Prostate gland (tissue), 2 donors: ENCODE data around the gene NNT. TPM values are rescaled to one million over a fixed set of nuclear protein-coding genes. Genes with fewer than 3 reads are reported as not detected.

Experiments used
- DNase-seq: peaks from one replicate; pipeline ENCODE4 v3.0.0-alpha.2; 2019; ENCODE audit warnings: low spot score
- H3K27ac ChIP-seq, 2 donors: fragments of 200-600 bp; sonication (generic); 2 replicates each; pipeline ENCODE4 v1.5.1; 2017 to 2019
- H3K27me3 ChIP-seq: fragments of 200-600 bp; sonication (generic); replicated peaks from 2 replicates; pipeline ENCODE4 v1.5.1; 2019; ENCODE audit not compliant: insufficient read depth
- H3K36me3 ChIP-seq, 2 donors: fragments of 200-600 bp; sonication (generic); 1 replicate in 1 of 2; 2 replicates in 1 of 2; pipeline versions ENCODE4 v1.5.1 to v1.8.1; 2017 to 2019
- H3K4me1 ChIP-seq: fragments of 200-600 bp; sonication (generic); replicated peaks from 2 replicates; pipeline ENCODE4 v1.5.1; 2019
- H3K4me3 ChIP-seq, 2 donors: fragments of 200-600 bp; sonication (generic); 2 replicates each; pipeline ENCODE4 v1.5.1; 2017 to 2019
- H3K9me3 ChIP-seq: fragments of 200-600 bp; sonication (generic); 2 replicates; pipeline ENCODE4 v1.5.1; 2017
- POLR2A ChIP-seq: fragments of 450-650 bp; IDR thresholded peaks from one replicate; pipeline ENCODE4 v1.6.1; 2016; ENCODE audit warnings: antibody characterized with exemption, mild to moderate bottlenecking
- POLR2AphosphoS5 ChIP-seq: sonication (generic); formaldehyde crosslinking; IDR thresholded peaks from one replicate; pipeline ENCODE4 v1.6.1; 2017; ENCODE audit warnings: antibody characterized with exemption
- WGBS: methylation state at CpG from one replicate; pipeline ENCODE4 v1.1.5; 2018; 5-methylcytosine and 5-hydroxymethylcytosine counted together
- intact Hi-C: fragments of 100-400 bp; cut with DNase I; formaldehyde crosslinking; loops from one replicate; pipeline ENCODE4 v1.14.2; 2022
- total RNA-seq, 2 donors: library from RNA; depleted of rRNA; stranded (reverse); fragments of >200 nt; gene quantifications; one replicate each; pipeline ENCODE4 v1.1.0, GENCODE V29; 2016
- TF ChIP-seq, protein P1 (sequence below), 4 experiments: fragments of 200-600 bp in 2 of 4; fragments of 450-650 bp in 2 of 4; sonication (generic) in 2 of 4; IDR thresholded peaks; 1 replicate in 3 of 4; 2 replicates in 1 of 4; pipeline ENCODE4 v1.5.1; 2016 to 2019; ENCODE audit warnings: antibody characterized with exemption in 4 of 4, mild to moderate bottlenecking in 2 of 4, moderate library complexity in 2 of 4

The NNT gene
- total RNA-seq, 2 donors from 2014 or later = 30.6 to 31.4 TPM

DNA sequence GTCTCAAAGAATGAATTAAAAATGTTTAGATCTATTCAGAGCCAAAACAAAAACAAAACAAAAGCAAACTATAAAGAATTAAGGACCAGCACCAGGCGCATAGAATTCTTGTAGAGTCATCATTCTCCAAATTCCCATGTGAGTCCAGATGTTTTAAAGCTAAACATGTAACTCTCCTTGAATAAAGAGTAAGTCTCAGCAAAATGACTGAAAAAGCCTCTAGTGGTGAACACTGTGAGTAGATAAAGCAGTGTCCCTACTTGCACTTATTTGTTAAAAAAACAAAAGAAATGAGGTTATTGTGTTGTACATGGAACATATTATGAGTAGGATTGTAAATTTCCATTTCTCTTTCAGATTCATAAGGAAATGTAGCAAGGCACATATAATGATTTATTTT lies 44.0 kb downstream of the NNT start:
- DNase-seq = no peak
- Histone ChIP-seq H3K4me3 (no peak overlapping the region), H3K36me3 (no peaks in the 10 kb centered on the region), H3K4me1 (no peaks in the 10 kb centered on the region), H3K9me3 (no peaks in the 10 kb centered on the region), H3K27ac (no peak overlapping the region), H3K27me3 (no peaks in the 10 kb centered on the region)
- WGBS = 89% methylated on average over 1 of the region's 1 CpG
- intact Hi-C loops = no loop called here
- no peak for TF ChIP-seq POLR2A
- no peak for TF ChIP-seq POLR2AphosphoS5
- TF ChIP-seq, protein P1, sequence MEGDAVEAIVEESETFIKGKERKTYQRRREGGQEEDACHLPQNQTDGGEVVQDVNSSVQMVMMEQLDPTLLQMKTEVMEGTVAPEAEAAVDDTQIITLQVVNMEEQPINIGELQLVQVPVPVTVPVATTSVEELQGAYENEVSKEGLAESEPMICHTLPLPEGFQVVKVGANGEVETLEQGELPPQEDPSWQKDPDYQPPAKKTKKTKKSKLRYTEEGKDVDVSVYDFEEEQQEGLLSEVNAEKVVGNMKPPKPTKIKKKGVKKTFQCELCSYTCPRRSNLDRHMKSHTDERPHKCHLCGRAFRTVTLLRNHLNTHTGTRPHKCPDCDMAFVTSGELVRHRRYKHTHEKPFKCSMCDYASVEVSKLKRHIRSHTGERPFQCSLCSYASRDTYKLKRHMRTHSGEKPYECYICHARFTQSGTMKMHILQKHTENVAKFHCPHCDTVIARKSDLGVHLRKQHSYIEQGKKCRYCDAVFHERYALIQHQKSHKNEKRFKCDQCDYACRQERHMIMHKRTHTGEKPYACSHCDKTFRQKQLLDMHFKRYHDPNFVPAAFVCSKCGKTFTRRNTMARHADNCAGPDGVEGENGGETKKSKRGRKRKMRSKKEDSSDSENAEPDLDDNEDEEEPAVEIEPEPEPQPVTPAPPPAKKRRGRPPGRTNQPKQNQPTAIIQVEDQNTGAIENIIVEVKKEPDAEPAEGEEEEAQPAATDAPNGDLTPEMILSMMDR (IDR thresholded peaks at IDR 0.05) = no peak

DNA sequence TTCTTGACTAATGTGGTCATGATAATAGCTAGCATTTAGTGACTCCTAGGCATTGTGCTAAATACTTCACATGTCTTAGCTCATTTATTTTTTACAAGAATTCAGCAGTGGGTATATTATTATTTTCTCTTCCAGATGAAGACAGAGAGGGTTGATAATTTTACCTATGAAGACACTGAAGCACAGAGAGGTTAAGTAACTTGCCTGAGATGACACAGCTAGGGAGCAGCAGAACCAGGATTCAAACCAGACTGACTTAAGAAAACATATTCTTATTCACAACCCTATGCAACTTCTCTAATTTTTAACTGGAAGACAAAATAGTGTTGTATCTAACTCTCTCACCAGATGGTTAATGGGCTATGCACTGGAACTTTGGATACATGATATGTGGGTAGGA lies 44.8 kb downstream of the NNT start:
- Histone ChIP-seq H3K27me3 (no peaks in the 10 kb centered on the region), H3K9me3 (no peaks in the 10 kb centered on the region), H3K27ac (no peak overlapping the region), H3K36me3 (no peaks in the 10 kb centered on the region), H3K4me3 (no peak overlapping the region), H3K4me1 (no peaks in the 10 kb centered on the region)
- TF ChIP-seq POLR2A (no peak), POLR2AphosphoS5 (no peak)
- TF ChIP-seq, protein P1 (IDR thresholded peaks at IDR 0.05) = no peak
- DNase-seq = no peak
- intact Hi-C loops = no loop called here

DNA sequence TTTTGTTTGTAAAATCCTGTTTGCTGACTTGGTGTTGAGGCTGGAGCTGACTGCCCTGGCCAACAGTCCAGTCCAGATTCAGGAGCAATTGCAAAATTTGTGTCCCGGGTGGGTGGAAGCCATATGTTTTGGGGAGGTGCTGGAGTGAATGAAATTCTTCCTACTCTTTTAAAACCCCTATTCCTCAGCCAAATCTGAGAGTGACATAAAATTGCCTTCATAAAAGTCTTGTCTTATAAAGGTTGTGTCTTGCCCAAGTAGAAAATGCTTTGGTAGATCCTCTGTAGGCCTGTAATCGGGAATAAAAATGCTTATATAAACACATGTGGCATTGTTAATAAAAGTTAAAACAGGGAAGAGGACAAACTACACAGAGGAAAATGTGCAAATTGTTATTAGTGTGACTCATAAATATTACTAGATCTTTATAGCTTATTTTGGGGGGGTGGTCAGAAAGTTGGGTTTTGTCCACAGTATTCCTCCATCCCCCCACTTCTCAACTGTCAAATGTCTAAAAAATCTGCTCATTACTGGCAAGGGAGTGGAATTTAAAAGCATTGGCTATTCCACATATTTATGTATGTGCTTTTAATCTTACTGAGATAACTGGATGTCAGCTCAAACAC lies 45.6 kb downstream of the NNT start:
- 32% methylated on average over 2 of the region's 2 CpGs for WGBS
- Histone ChIP-seq H3K4me3 (no peak overlapping the region), H3K9me3 (no peaks in the 10 kb centered on the region), H3K36me3 (no peaks in the 10 kb centered on the region), H3K4me1 (no peaks in the 10 kb centered on the region), H3K27me3 (no peaks in the 10 kb centered on the region), H3K27ac (no peak overlapping the region)
- TF ChIP-seq, protein P1 (IDR thresholded peaks at IDR 0.05) = no peak
- no peak for TF ChIP-seq POLR2A
- TF ChIP-seq POLR2AphosphoS5 = no peak
- no peak for DNase-seq
- intact Hi-C loops = no loop called here

DNA sequence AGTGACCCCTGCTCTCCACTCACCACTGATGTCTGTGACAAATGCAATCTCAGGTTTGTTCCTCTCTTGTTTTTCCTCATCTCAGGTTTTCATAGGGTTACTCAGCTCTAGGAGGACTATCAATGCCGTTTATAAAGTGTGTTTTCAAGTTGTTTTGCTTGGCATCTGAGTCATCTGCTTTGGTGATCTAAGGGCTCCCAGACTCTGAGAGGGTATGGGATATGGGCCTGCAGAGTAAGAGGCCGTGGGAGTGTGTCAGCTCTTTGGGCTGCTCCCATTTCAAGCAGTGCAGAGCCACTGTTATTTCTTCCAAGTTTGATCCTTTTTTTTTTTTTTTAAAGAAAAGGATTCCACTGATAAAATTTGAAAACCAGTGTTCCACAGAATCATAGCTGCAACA lies 46.3 kb downstream of the NNT start:
- WGBS = 43% methylated on average over 2 of the region's 2 CpGs
- intact Hi-C loops = no loop called here
- no peak overlapping the region for H3K4me3 ChIP-seq
- DNase-seq = no peak
- no peak overlapping the region for H3K27ac ChIP-seq
- no peak for TF ChIP-seq POLR2AphosphoS5
- TF ChIP-seq, protein P1 (IDR thresholded peaks at IDR 0.05) = no peak
- no peak for TF ChIP-seq POLR2A
- no peaks in the 10 kb centered on the region for H3K36me3 ChIP-seq
- H3K9me3 ChIP-seq = no peaks in the 10 kb centered on the region
- no peaks in the 10 kb centered on the region for H3K4me1 ChIP-seq
- no peaks in the 10 kb centered on the region for H3K27me3 ChIP-seq

DNA sequence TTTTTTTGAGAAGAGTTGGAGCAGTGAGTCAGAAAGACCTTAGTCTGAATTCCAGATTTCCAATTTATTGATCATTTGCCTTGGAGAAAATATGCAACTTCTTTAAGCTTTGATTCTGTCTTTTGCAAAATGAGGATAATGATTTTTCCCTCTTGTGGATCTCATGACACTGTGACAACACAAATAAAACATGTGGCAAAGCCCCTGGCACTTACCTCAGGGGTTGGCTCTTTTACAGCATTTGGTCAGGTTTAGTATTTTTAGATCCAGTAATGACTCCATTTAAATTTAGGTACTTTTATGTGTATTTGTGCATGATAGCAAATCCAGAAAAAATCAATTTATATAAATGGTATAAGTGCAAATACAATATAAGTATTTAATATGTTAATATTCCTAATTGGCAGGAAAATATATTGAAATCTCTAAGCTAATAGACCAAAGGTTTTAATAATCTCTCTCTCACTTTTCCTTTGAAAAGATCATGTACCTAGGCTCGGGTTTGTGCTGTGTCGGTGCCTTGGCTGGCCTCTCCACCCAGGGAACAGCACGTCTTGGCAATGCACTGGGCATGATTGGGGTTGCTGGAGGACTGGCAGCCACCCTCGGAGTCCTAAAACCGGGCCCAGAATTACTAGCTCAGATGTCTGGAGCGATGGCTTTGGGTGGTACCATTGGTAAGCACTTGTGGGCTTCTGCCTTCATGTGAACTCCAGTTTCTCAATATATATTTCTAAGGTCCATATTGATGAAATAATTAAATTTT lies 49.7 kb downstream of the NNT start:
- intact Hi-C loops = no loop called here
- H3K4me3 ChIP-seq = no peak overlapping the region
- H3K9me3 ChIP-seq = no peaks in the 10 kb centered on the region
- H3K4me1 ChIP-seq = no peaks in the 10 kb centered on the region
- H3K27ac ChIP-seq = no peak overlapping the region
- TF ChIP-seq POLR2AphosphoS5 = no peak
- WGBS = 93% methylated on average over 6 of the region's 6 CpGs
- H3K27me3 ChIP-seq = no peaks in the 10 kb centered on the region
- no peaks in the 10 kb centered on the region for H3K36me3 ChIP-seq
- no peak for DNase-seq
